Upper lobe of right lung (tissue), 1 donor: ENCODE results near the gene HS3ST6. TPM values are rescaled to one million over a fixed set of nuclear protein-coding genes. Genes with fewer than 3 reads are reported as not detected.
A peak's percentile ranks its signal among the peaks of the same experiment; 100 is the strongest.
"Not testable (repeated sequence)": the region's sequence is repeated elsewhere in the genome, so short reads cannot be mapped to it uniquely, and the experiment has no call there.

Experiments used
- ATAC-seq: fragments of 200-7000 bp; cut with Tn5 transposase; one replicate; pipeline ENCODE4 v1.9.1; 2020; ENCODE audit warnings: mild to moderate bottlenecking, moderate library complexity
- DNase-seq: peaks from one replicate; pipeline ENCODE4 v3.0.0-alpha.2; 2020
- H3K27ac ChIP-seq: fragments of 200-600 bp; one replicate; pipeline ENCODE4 v1.8.0; 2022
- H3K27me3 ChIP-seq: fragments of 200-600 bp; one replicate; pipeline ENCODE4 v1.8.0; 2022; ENCODE audit warnings: mild to moderate bottlenecking
- H3K36me3 ChIP-seq: fragments of 200-600 bp; one replicate; pipeline ENCODE4 v1.8.0; 2022
- H3K4me1 ChIP-seq: fragments of 200-600 bp; one replicate; pipeline ENCODE4 v1.8.0; 2022
- H3K4me3 ChIP-seq: fragments of 200-600 bp; one replicate; pipeline ENCODE4 v1.8.0; 2022; ENCODE audit warnings: mild to moderate bottlenecking
- H3K9me3 ChIP-seq: fragments of 200-600 bp; one replicate; pipeline ENCODE4 v1.8.0; 2022
- CTCF ChIP-seq: fragments of 200-600 bp; IDR thresholded peaks from one replicate; pipeline ENCODE4 v1.8.0; 2022; ENCODE audit warnings: antibody characterized with exemption
- intact Hi-C: fragments of 100-400 bp; cut with DNase I; formaldehyde crosslinking; loops from one replicate; pipeline ENCODE4 v1.11.0; 2022
- total RNA-seq: library from RNA; stranded (reverse); fragmentation: NEBNext Ultra II Directional; extraction: Animal tissue kit (Norgen Biotek cat#: 25700); gene quantifications from one replicate; pipeline ENCODE4 v1.2.1, GENCODE V29; 2021
- donor health status: DM: no; HTN: yes; CAD: no; lungs with severe emphysema.

The HS3ST6 gene
- total RNA-seq, 1 donor from 2014 or later, result not detected

DNA sequence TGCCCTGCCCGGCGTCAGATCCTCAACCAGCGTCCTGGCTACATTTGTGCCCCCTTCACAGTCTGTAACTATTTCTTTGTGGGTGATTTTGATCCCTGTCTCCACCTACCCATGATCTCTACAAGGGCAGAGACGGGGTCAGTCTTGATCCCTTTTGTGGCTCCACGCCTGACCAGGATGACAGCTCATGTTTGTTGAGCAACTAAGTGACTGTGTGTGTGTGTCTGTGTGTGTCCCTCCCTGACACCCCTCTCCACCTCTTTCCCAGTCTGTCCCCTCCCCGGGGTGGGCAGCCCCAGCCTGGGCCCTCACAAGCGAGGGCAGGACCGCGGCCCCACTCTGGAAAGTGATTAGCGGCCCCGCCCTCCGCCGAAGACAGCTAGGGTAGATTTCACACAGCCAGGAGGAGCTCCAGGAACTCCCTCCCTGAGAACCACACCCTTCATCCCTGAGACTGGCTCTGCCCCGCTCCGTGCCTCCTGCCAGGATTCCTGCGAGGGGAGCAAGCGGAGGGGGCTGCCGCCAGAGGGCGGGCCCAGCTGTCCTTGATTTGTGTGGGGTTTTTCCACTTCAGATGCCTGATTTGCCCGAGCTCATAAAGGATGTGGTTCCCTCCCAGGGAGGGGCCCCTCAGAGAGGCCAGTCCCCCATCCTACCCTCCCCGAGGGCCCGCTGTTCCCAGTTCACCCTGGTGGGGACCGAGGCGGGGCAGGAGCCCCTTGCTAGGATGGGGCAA lies 5.3 kb upstream of the HS3ST6 start:
- no peak overlapping the region for H3K4me3 ChIP-seq
- no peaks in the 10 kb centered on the region for H3K36me3 ChIP-seq
- H3K27ac ChIP-seq, result no peak overlapping the region
- peaks cover 58% of the 10 kb centered on the region for H3K27me3 ChIP-seq
- peaks cover 6% of the 10 kb centered on the region for H3K4me1 ChIP-seq
- intact Hi-C loops, result loop anchor here (10.0 kb wide), 1 partner anchor 59 kb away; no protein-coding TSS in a partner anchor
- DNase-seq (no peak), ATAC-seq (peak; percentile 56)
- peak; percentile 13 for TF ChIP-seq CTCF
- H3K9me3 ChIP-seq, result no peaks in the 10 kb centered on the region

DNA sequence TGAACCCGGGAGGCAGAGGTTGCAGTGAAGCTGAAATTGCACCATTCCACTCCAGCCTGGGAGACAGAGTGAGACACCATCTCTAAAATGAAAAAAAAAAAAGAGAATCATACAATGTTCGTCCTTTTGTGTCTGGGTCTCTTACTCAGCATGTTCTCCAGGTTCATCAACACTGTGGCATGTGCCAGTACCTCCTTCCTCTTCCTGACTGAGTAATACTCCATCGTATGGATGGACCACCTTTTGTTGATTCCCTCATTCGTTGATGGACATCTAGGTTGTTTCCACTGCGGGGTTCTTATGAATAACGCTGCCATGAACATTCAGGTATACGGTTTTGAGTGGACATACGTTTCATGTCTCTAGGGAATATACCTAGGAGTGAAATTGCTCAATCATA lies 4.1 kb upstream of the HS3ST6 start:
- no peak overlapping the region for H3K4me3 ChIP-seq

DNA sequence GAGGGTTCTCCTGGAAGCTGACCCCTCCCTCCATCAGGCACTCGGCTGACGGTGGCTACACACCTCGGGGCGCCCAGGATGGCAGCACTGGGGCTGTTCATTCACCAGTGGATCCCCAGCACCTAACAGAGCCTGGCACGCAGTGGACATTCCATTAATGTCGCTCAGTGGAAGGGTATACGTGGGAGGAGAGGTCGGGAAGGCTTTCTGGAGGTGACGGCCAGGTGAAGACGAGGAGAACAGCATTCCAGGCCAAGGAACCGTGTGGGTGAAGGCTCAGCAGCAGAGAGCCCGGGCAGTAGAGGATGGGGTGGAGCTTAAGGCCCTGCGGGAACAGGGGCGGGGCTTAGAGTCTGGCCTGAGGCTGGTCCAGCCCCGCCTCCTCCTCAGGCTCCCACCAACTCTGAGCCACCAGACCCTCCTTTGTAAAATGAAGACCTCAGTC lies 2.5 kb upstream of the HS3ST6 start:
- DNase-seq (peak; percentile 55), ATAC-seq (peak; percentile 52)
- H3K36me3 ChIP-seq, result no peaks in the 10 kb centered on the region
- no peak for TF ChIP-seq CTCF
- no peak overlapping the region for H3K27ac ChIP-seq
- peaks cover 77% of the 10 kb centered on the region for H3K27me3 ChIP-seq
- no peaks in the 10 kb centered on the region for H3K9me3 ChIP-seq
- H3K4me3 ChIP-seq, result no peak overlapping the region
- intact Hi-C loops, result loop anchor here (10.0 kb wide), 1 partner anchor 56 kb away; no protein-coding TSS in a partner anchor
- H3K4me1 ChIP-seq, result peaks cover 6% of the 10 kb centered on the region

More for the DNA sequence above, 4.1 kb upstream of the HS3ST6 start:
- no peak for TF ChIP-seq CTCF
- H3K4me1 ChIP-seq, result peaks cover 6% of the 10 kb centered on the region
- intact Hi-C loops, result loop anchor here (10.0 kb wide), 1 partner anchor 58 kb away; no protein-coding TSS in a partner anchor
- H3K9me3 ChIP-seq, result no peaks in the 10 kb centered on the region
- no peaks in the 10 kb centered on the region for H3K36me3 ChIP-seq
- DNase-seq (no peak), ATAC-seq (no peak)
- peaks cover 64% of the 10 kb centered on the region for H3K27me3 ChIP-seq
- H3K27ac ChIP-seq, result no peak overlapping the region

DNA sequence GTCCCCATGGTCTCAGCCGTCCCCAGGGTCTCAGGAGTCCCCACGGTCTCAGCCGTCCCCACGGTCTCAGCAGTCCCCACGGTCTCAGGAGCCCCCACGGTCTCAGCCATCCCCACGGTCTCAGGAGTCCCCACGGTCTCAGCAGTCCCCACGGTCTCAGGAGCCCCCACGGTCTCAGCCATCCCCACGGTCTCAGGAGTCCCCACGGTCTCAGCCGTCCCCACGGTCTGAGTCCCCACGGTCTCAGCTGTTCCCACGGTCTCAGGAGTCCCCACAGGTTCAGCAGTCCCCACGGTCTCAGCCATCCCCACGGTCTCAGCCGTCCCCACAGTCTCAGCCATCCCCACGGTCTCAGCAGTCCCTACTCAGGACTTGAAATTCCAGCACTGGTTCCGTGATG lies 1.9 kb upstream of the HS3ST6 start:
- H3K27me3 ChIP-seq, result peaks cover 82% of the 10 kb centered on the region
- ATAC-seq, H3K36me3 ChIP-seq, H3K4me1 ChIP-seq, H3K4me3 ChIP-seq, H3K9me3 ChIP-seq, H3K27ac ChIP-seq, DNase-seq: not testable (repeated sequence)
- intact Hi-C loops, result loop anchor here (10.0 kb wide), 1 partner anchor 55 kb away; no protein-coding TSS in a partner anchor

GRCh38 chr16:1919327-1919998 lies 1.2 kb upstream of the HS3ST6 start:
- H3K4me3 ChIP-seq, result no peak overlapping the region
- H3K36me3 ChIP-seq, result no peaks in the 10 kb centered on the region
- H3K4me1 ChIP-seq, result peaks cover 6% of the 10 kb centered on the region
- intact Hi-C loops, result no loop called here
- no peak overlapping the region for H3K27ac ChIP-seq
- H3K9me3 ChIP-seq, result no peaks in the 10 kb centered on the region
- peaks cover 84% of the 10 kb centered on the region for H3K27me3 ChIP-seq
- DNase-seq, result peak; percentile 61
- TF ChIP-seq CTCF, result no peak
- no peak for ATAC-seq
